A549 (cell line): ENCODE measurements around the gene DISC1.

Experiments
- CTCF ChIP-seq: fragments of >200 bp; sonication (Bioruptor Twin); formaldehyde crosslinking; IDR thresholded peaks from 3 replicates; pipeline ENCODE4 v1.5.1; 2016
- JUNB ChIP-seq: fragments of >200 bp; sonication (Bioruptor Twin); formaldehyde crosslinking; IDR thresholded peaks from 2 replicates; pipeline ENCODE4 v1.6.1; 2016
- KDM1A ChIP-seq: fragments of 200-600 bp; sonication (generic); IDR thresholded peaks from 2 replicates; pipeline ENCODE4 v1.6.1; 2016; ENCODE audit warnings: low read depth, mild to moderate bottlenecking
- NR3C1 ChIP-seq: fragments of >200 bp; sonication (Bioruptor Twin); formaldehyde crosslinking; IDR thresholded peaks from 3 replicates; pipeline ENCODE4 v1.6.1; 2017
- POLR2A ChIP-seq: IDR thresholded peaks from 2 replicates; pipeline ENCODE4 v1.6.1; 2012; ENCODE audit warnings: mild to moderate bottlenecking, low read length
- POLR2AphosphoS2 ChIP-seq: conservative IDR thresholded peaks from 2 replicates; pipeline ENCODE4 v1.6.1; 2012; ENCODE audit warnings: low read length, improper control_type of control experiment, inconsistent platforms
- RNF2 ChIP-seq: fragments of 200-600 bp; sonication (generic); IDR thresholded peaks from 2 replicates; pipeline ENCODE4 v1.6.1; 2016; ENCODE audit warnings: low read depth, mild to moderate bottlenecking, antibody characterized with exemption, moderate library complexity, borderline replicate concordance
- TF ChIP-seq, protein P1 (sequence below): fragments of 200-600 bp; sonication (generic); IDR thresholded peaks from 2 replicates; pipeline ENCODE4 v1.6.1; 2016; ENCODE audit warnings: antibody characterized with exemption, mild to moderate bottlenecking, moderate library complexity
- TF ChIP-seq, protein P2 (sequence below): IDR thresholded peaks from 2 replicates; pipeline ENCODE4 v1.6.1; 2012

DNA sequence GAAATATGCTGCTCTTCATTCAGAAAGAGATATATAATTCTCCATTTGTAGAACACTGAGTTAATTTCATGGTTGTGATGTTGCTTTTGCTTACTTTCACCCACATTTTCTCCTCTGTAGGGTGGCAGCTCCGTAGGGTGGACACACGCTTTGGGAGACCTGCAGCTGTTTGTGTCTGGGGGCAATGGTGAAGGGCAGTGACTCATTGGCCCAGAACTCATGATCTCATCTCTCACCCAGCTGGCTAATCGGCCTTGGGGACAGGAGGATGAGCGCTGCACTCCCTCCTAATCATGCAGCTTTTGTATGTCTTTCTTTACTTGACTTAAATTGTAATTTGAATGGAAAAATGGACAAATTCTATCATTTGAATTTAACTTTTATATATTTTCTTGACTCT lies 9.6 kb downstream of the DISC1 start:
- TF ChIP-seq, protein P1, sequence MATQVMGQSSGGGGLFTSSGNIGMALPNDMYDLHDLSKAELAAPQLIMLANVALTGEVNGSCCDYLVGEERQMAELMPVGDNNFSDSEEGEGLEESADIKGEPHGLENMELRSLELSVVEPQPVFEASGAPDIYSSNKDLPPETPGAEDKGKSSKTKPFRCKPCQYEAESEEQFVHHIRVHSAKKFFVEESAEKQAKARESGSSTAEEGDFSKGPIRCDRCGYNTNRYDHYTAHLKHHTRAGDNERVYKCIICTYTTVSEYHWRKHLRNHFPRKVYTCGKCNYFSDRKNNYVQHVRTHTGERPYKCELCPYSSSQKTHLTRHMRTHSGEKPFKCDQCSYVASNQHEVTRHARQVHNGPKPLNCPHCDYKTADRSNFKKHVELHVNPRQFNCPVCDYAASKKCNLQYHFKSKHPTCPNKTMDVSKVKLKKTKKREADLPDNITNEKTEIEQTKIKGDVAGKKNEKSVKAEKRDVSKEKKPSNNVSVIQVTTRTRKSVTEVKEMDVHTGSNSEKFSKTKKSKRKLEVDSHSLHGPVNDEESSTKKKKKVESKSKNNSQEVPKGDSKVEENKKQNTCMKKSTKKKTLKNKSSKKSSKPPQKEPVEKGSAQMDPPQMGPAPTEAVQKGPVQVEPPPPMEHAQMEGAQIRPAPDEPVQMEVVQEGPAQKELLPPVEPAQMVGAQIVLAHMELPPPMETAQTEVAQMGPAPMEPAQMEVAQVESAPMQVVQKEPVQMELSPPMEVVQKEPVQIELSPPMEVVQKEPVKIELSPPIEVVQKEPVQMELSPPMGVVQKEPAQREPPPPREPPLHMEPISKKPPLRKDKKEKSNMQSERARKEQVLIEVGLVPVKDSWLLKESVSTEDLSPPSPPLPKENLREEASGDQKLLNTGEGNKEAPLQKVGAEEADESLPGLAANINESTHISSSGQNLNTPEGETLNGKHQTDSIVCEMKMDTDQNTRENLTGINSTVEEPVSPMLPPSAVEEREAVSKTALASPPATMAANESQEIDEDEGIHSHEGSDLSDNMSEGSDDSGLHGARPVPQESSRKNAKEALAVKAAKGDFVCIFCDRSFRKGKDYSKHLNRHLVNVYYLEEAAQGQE: no peak
- TF ChIP-seq JUNB (0 out of 2 replicates have a peak, but pooled peaks have one; percentile 17), KDM1A (no peak), CTCF (no peak), RNF2 (no peak), POLR2A (no peak), NR3C1 (no peak), POLR2AphosphoS2 (no peak)
- TF ChIP-seq, protein P2, sequence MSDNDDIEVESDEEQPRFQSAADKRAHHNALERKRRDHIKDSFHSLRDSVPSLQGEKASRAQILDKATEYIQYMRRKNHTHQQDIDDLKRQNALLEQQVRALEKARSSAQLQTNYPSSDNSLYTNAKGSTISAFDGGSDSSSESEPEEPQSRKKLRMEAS: no peak
